CD14-positive monocyte (primary cell): ENCODE data around the gene MAML1. TPM values are rescaled to one million over a fixed set of nuclear protein-coding genes. Genes with fewer than 3 reads are reported as not detected.
A peak's percentile ranks its signal among the peaks of the same experiment; 100 is the strongest.

ENCODE experiments used
- DNase-seq, 3 donors: peaks; one replicate each; pipeline ENCODE4 v3.0.0-alpha.2; 2011 to 2022
- H2AFZ ChIP-seq: 2 replicates; pipeline ENCODE4 v1.6.0; 2012; ENCODE audit warnings: mild to moderate bottlenecking, low read depth, low read length, inconsistent platforms; ENCODE audit not compliant: insufficient read depth, poor library complexity, severe bottlenecking
- H3K27ac ChIP-seq, 2 donors: 1 replicate in 1 of 2; 2 replicates in 1 of 2; pipeline ENCODE4 v1.5.1; 2012 to 2013; ENCODE audit warnings: low read length in 2 of 2, control low read depth in 1 of 2, inconsistent platforms in 1 of 2, low read depth in 1 of 2, mild to moderate bottlenecking in 1 of 2
- H3K27me3 ChIP-seq, 2 donors: one replicate each; pipeline versions ENCODE4 v1.6.0 to v1.6.1; 2011 to 2013; ENCODE audit warnings: low read length in 2 of 2; ENCODE audit not compliant: control insufficient read depth in 2 of 2, insufficient read depth in 2 of 2
- H3K36me3 ChIP-seq, 2 donors: replicated peaks in 1 of 2; 1 replicate in 1 of 2; 2 replicates in 1 of 2; pipeline versions ENCODE4 v1.5.1 to v1.6.1; 2012 to 2013; ENCODE audit warnings: low read length in 2 of 2, control low read depth in 1 of 2, inconsistent platforms in 1 of 2, mild to moderate bottlenecking in 1 of 2; ENCODE audit not compliant: insufficient read depth in 2 of 2, control insufficient read depth in 1 of 2
- H3K4me1 ChIP-seq, 2 donors: 1 replicate in 1 of 2; 2 replicates in 1 of 2; pipeline versions ENCODE4 v1.5.1 to v1.6.1; 2012 to 2013; ENCODE audit warnings: low read length in 2 of 2, control low read depth in 1 of 2, inconsistent platforms in 1 of 2, mild to moderate bottlenecking in 1 of 2, moderate library complexity in 1 of 2; ENCODE audit not compliant: insufficient read depth in 2 of 2, control insufficient read depth in 1 of 2
- H3K4me2 ChIP-seq: replicated peaks from 2 replicates; pipeline ENCODE3; 2012; ENCODE audit warnings: low read length, moderate library complexity, mild to moderate bottlenecking; ENCODE audit not compliant: poor library complexity, severe bottlenecking; ENCODE audit errors: extremely low read depth
- H3K4me3 ChIP-seq, 3 experiments: fragments of 200-600 bp in 1 of 3; sonication (generic) in 1 of 3; replicated peaks in 1 of 3; 1 replicate in 2 of 3; 2 replicates in 1 of 3; pipeline ENCODE4 v1.5.1; 2011 to 2013; ENCODE audit warnings: low read length in 3 of 3, mild to moderate bottlenecking in 3 of 3, control low read depth in 2 of 3, low read depth in 2 of 3, inconsistent platforms in 1 of 3, moderate library complexity in 1 of 3
- H3K79me2 ChIP-seq: 2 replicates; pipeline ENCODE4 v1.6.0; 2012; ENCODE audit warnings: mild to moderate bottlenecking, control low read depth, inconsistent platforms, low read length, moderate library complexity; ENCODE audit not compliant: insufficient read depth
- H3K9ac ChIP-seq: 2 replicates; pipeline ENCODE4 v1.6.0; 2017; ENCODE audit warnings: low read length, mild to moderate bottlenecking; ENCODE audit not compliant: insufficient read depth, poor library complexity, severe bottlenecking
- H3K9me3 ChIP-seq, 2 donors: replicated peaks in 1 of 2; 1 replicate in 1 of 2; 2 replicates in 1 of 2; pipeline versions ENCODE4 v1.5.1 to v1.6.1; 2012 to 2013; ENCODE audit warnings: low read length in 2 of 2, control low read depth in 1 of 2; ENCODE audit not compliant: control insufficient read depth in 1 of 2, insufficient read depth in 1 of 2
- H4K20me1 ChIP-seq: 2 replicates; pipeline ENCODE4 v1.6.0; 2012; ENCODE audit warnings: mild to moderate bottlenecking, low read length, control low read depth, moderate library complexity; ENCODE audit not compliant: insufficient read depth
- H3K27ac Mint-ChIP-seq, 7 donors: one replicate each; pipeline ENCODE4 v1.8.0; 2020; ENCODE audit warnings: mild to moderate bottlenecking in 7 of 7, mixed read lengths in 7 of 7, moderate library complexity in 6 of 7, inconsistent platforms in 2 of 7
- H3K27me3 Mint-ChIP-seq, 3 donors: one replicate each; pipeline ENCODE4 v1.8.0; 2021 to 2022; ENCODE audit warnings: low read depth in 3 of 3, mild to moderate bottlenecking in 3 of 3, mixed read lengths in 3 of 3, moderate library complexity in 3 of 3, inconsistent platforms in 1 of 3
- H3K36me3 Mint-ChIP-seq, 2 donors: one replicate each; pipeline ENCODE4 v1.8.0; 2020; ENCODE audit warnings: mixed read lengths in 2 of 2, inconsistent platforms in 1 of 2, mild to moderate bottlenecking in 1 of 2
- H3K4me1 Mint-ChIP-seq: one replicate; pipeline ENCODE4 v1.8.0; 2020; ENCODE audit warnings: mild to moderate bottlenecking, mixed read lengths
- H3K4me3 Mint-ChIP-seq, 2 donors: one replicate each; pipeline ENCODE4 v1.8.0; 2020; ENCODE audit warnings: mild to moderate bottlenecking in 2 of 2, mixed read lengths in 2 of 2, moderate library complexity in 1 of 2
- H3K9me3 Mint-ChIP-seq, 7 donors: one replicate each; pipeline ENCODE4 v1.8.0; 2020 to 2022; ENCODE audit warnings: mixed read lengths in 7 of 7, mild to moderate bottlenecking in 6 of 7, moderate library complexity in 6 of 7, inconsistent platforms in 2 of 7
- CTCF ChIP-seq: fragments of 200-600 bp; IDR thresholded peaks from one replicate; pipeline ENCODE4 v1.8.0; 2022; ENCODE audit warnings: antibody characterized with exemption, mild to moderate bottlenecking
- WGBS: methylation state at CpG from one replicate; pipeline ENCODE4 v1.1.5; 2013; ENCODE audit warnings: missing lambda C conversion rate; ENCODE audit not compliant: insufficient coverage; 5-methylcytosine and 5-hydroxymethylcytosine counted together
- intact Hi-C, 2 donors: fragments of 100-400 bp; cut with micrococcal nuclease; formaldehyde crosslinking; loops; one replicate each; pipeline versions ENCODE4 v1.15.0 to v1.15.1; 2023
- polyA plus RNA-seq, 3 donors: library from polyadenylated mRNA; depleted of rRNA in 1 of 3; unstranded in 2 of 3; stranded (reverse) in 1 of 3; fragments of 300-500 nt in 2 of 3; fragments of >200 nt in 1 of 3; fragmentation: Illumina TruSeq in 2 of 3; gene quantifications; 1 replicate in 2 of 3; 2 replicates in 1 of 3; pipeline ENCODE4 v1.2.3, GENCODE V29; 2012 to 2021

Gene MAML1
- polyA plus RNA-seq, 3 donors, result 2.2 to 11.0 (median 2.7) TPM

- peak overlapping the region; percentile 34 to 63 for H3K27ac ChIP-seq
- H3K27me3 ChIP-seq, result no peaks in the 10 kb centered on the region
- peaks cover 0 to 2% (median 0%) of the 10 kb centered on the region in 3 donors for H3K27me3 Mint-ChIP-seq
- peak in 2 of 3 donors; percentile 67 to 80 for DNase-seq
- intact Hi-C loops, result loop anchor here in 1 of 2 donors (2.0 kb wide), 1 partner anchor 14 kb away; no protein-coding TSS in a partner anchor
- no peaks in the 10 kb centered on the region for H3K9me3 ChIP-seq
- WGBS, result 37% methylated on average over 8 of the region's 11 CpGs
- H3K4me1 ChIP-seq, result peaks cover 79 to 94% of the 10 kb centered on the region in 2 donors
- H3K36me3 Mint-ChIP-seq, result peaks cover 39 to 62% of the 10 kb centered on the region in 2 donors
- H2AFZ ChIP-seq, result no peak overlapping the region
- no peak for TF ChIP-seq CTCF
- peaks cover 78% of the 10 kb centered on the region for H3K4me1 Mint-ChIP-seq
- peak overlapping the region; percentile 37 for H3K4me2 ChIP-seq
- no peak overlapping the region for H3K4me3 Mint-ChIP-seq
- peaks cover 29 to 42% of the 10 kb centered on the region in 2 donors for H3K36me3 ChIP-seq
- H4K20me1 ChIP-seq, result peaks cover 92% of the 10 kb centered on the region
- H3K4me3 ChIP-seq, result peak overlapping the region in 1 of 3 experiments; percentile 38
- H3K9ac ChIP-seq, result no peak overlapping the region
- no peaks in the 10 kb centered on the region for H3K9me3 Mint-ChIP-seq
- H3K79me2 ChIP-seq, result peaks cover 73% of the 10 kb centered on the region
- peak overlapping the region; percentile 60 to 93 (median 88) for H3K27ac Mint-ChIP-seq
These were observed 43.9 kb downstream of the MAML1 start for GRCh38 chr5:179776411-179776938.

- Histone ChIP-seq H3K27me3 (no peaks in the 10 kb centered on the region), H3K9me3 (no peaks in the 10 kb centered on the region), H3K27ac (peak overlapping the region; percentile 30 to 78), H3K9ac (no peak overlapping the region), H4K20me1 (peaks cover 92% of the 10 kb centered on the region), H3K4me3 (peak overlapping the region in 1 of 3 experiments; percentile 46), H3K79me2 (peaks cover 76% of the 10 kb centered on the region), H3K4me1 (peaks cover 73 to 84% of the 10 kb centered on the region in 2 donors), H2AFZ (no peak overlapping the region), H3K36me3 (peaks cover 22 to 33% of the 10 kb centered on the region in 2 donors), H3K4me2 (peak overlapping the region; percentile 62)
- Mint-ChIP-seq H3K27ac (peak overlapping the region; percentile 68 to 95 (median 91)), H3K4me3 (no peak overlapping the region), H3K36me3 (peaks cover 33 to 59% of the 10 kb centered on the region in 2 donors), H3K27me3 (peaks cover 0 to 2% (median 0%) of the 10 kb centered on the region in 3 donors), H3K4me1 (peaks cover 75% of the 10 kb centered on the region), H3K9me3 (no peaks in the 10 kb centered on the region)
- 96% methylated on average over 10 of the region's 10 CpGs for WGBS
- no peak for TF ChIP-seq CTCF
- DNase-seq, result no peak
- intact Hi-C loops, result loop anchor here in 1 of 2 donors (2.0 kb wide), 1 partner anchor 15 kb away; no protein-coding TSS in a partner anchor
These were observed 44.8 kb downstream of the MAML1 start for GRCh38 chr5:179777456-179777855.
